Natural killer cell (primary cell): ENCODE data around the gene TMEM191B. TPM values are rescaled to one million over a fixed set of nuclear protein-coding genes. Genes with fewer than 3 reads are reported as not detected.
"Not testable (repeated sequence)": the region's sequence is repeated elsewhere in the genome, so short reads cannot be mapped to it uniquely, and the experiment has no call there.

Experiments used
- ATAC-seq, 3 donors: fragments of 150-1000 bp in 2 of 3; fragments of 200-7000 bp in 1 of 3; cut with Tn5 transposase; 1 replicate in 1 of 3; 2 replicates in 2 of 3; pipeline ENCODE4 v1.10.0; 2021; ENCODE audit warnings: mild to moderate bottlenecking in 2 of 3, moderate library complexity in 2 of 3
- DNase-seq, 2 donors: peaks; one replicate each; pipeline versions ENCODE4 v3.0.0 to v3.0.0-alpha.2; 2013 to 2021; ENCODE audit warnings: mixed read lengths in 1 of 2
- H3K27ac ChIP-seq: one replicate; pipeline ENCODE4 v1.5.1; 2013; ENCODE audit warnings: mild to moderate bottlenecking, low read length
- H3K27me3 ChIP-seq: one replicate; pipeline ENCODE4 v1.6.1; 2013; ENCODE audit warnings: low read length; ENCODE audit not compliant: control insufficient read depth, insufficient read depth
- H3K36me3 ChIP-seq: one replicate; pipeline ENCODE4 v1.6.1; 2013; ENCODE audit warnings: low read length; ENCODE audit not compliant: control insufficient read depth, insufficient read depth
- H3K4me1 ChIP-seq: one replicate; pipeline ENCODE4 v1.6.1; 2013; ENCODE audit warnings: low read length; ENCODE audit not compliant: control insufficient read depth, insufficient read depth
- H3K4me3 ChIP-seq: one replicate; pipeline ENCODE4 v1.5.1; 2013; ENCODE audit warnings: low read length
- H3K9me3 ChIP-seq: one replicate; pipeline ENCODE4 v1.6.1; 2013; ENCODE audit warnings: low read length; ENCODE audit not compliant: control insufficient read depth, insufficient read depth
- H3K27ac Mint-ChIP-seq, 2 donors: one replicate each; pipeline ENCODE4 v1.8.0; 2022; ENCODE audit warnings: mild to moderate bottlenecking in 2 of 2, mixed read lengths in 2 of 2, moderate library complexity in 1 of 2
- H3K27me3 Mint-ChIP-seq, 2 donors: one replicate each; pipeline ENCODE4 v1.8.0; 2022; ENCODE audit warnings: low read depth in 2 of 2, mixed read lengths in 2 of 2
- H3K36me3 Mint-ChIP-seq: one replicate; pipeline ENCODE4 v1.8.0; 2022; ENCODE audit warnings: mixed read lengths
- H3K4me1 Mint-ChIP-seq, 2 donors: one replicate each; pipeline ENCODE4 v1.8.0; 2022; ENCODE audit warnings: mixed read lengths in 2 of 2
- H3K4me3 Mint-ChIP-seq: one replicate; pipeline ENCODE4 v1.8.0; 2022; ENCODE audit warnings: mild to moderate bottlenecking, moderate library complexity, mixed read lengths
- H3K9me3 Mint-ChIP-seq, 2 donors: one replicate each; pipeline ENCODE4 v1.8.0; 2022; ENCODE audit warnings: mixed read lengths in 2 of 2
- WGBS: methylation state at CpG from one replicate; pipeline ENCODE4 v1.1.7; 2013; ENCODE audit warnings: missing lambda C conversion rate; ENCODE audit not compliant: insufficient coverage; 5-methylcytosine and 5-hydroxymethylcytosine counted together
- intact Hi-C: fragments of 100-400 bp; cut with micrococcal nuclease; formaldehyde crosslinking; loops from one replicate; pipeline ENCODE4 v1.14.2; 2022
- total RNA-seq, 4 donors: library from RNA; stranded (reverse); fragments of 120-200 nt in 1 of 4; gene quantifications; one replicate each; pipeline versions ENCODE4 v1.2.3 to v1.2.4, GENCODE V29; 2013 to 2022

TMEM191B gene
- total RNA-seq, 3 donors from 2014 or later (not counting 1 experiment from before 2014, with no cell fraction given): 1.6 to 8.5 (median 6.5) TPM

GRCh38 chr22:18528597-18529415, 1.2 kb downstream of the TMEM191B start:
- H3K27me3 ChIP-seq, H3K9me3 Mint-ChIP-seq, intact Hi-C loops, H3K4me1 ChIP-seq, H3K9me3 ChIP-seq, H3K36me3 ChIP-seq, H3K4me1 Mint-ChIP-seq, H3K27me3 Mint-ChIP-seq, H3K36me3 Mint-ChIP-seq: not testable (repeated sequence)
- Mint-ChIP-seq H3K27ac (peak overlapping the region in 1 of 2 donors; percentile 59), H3K4me3 (peak overlapping the region; percentile 69)
- WGBS: 0% methylated on average over 3 of the region's 66 CpGs
- Histone ChIP-seq H3K27ac (peak overlapping the region; percentile 52), H3K4me3 (peak overlapping the region; percentile 31)
- DNase-seq (peak; percentile 75 to 83), ATAC-seq (peak; percentile 82 to 98 (median 89))

GRCh38 chr22:18529416-18530145, 2.0 kb downstream of the TMEM191B start:
- H3K27me3 ChIP-seq: not testable (repeated sequence)

GRCh38 chr22:18533633-18534032, 6.0 kb downstream of the TMEM191B start:
- no CpG with 5 or more reads among the region's 11 CpGs for WGBS

More at GRCh38 chr22:18529416-18530145, 2.0 kb downstream of the TMEM191B start:
- peak; percentile 2 to 6 (median 4) for ATAC-seq
- H3K4me3 Mint-ChIP-seq, H3K9me3 Mint-ChIP-seq, intact Hi-C loops, H3K4me1 Mint-ChIP-seq, H3K36me3 ChIP-seq, H3K9me3 ChIP-seq, H3K27ac ChIP-seq, H3K4me3 ChIP-seq, DNase-seq, H3K36me3 Mint-ChIP-seq, H3K27me3 Mint-ChIP-seq, H3K4me1 ChIP-seq, H3K27ac Mint-ChIP-seq: not testable (repeated sequence)
- WGBS: 8% methylated on average over 7 of the region's 57 CpGs

GRCh38 chr22:18534315-18534714, 6.7 kb downstream of the TMEM191B start:
- H3K27me3 ChIP-seq, H3K9me3 Mint-ChIP-seq, H3K36me3 Mint-ChIP-seq, H3K27ac ChIP-seq, H3K36me3 ChIP-seq, intact Hi-C loops, DNase-seq, H3K4me1 ChIP-seq, H3K27me3 Mint-ChIP-seq, H3K4me3 Mint-ChIP-seq, H3K27ac Mint-ChIP-seq, H3K4me3 ChIP-seq, H3K4me1 Mint-ChIP-seq, ATAC-seq, H3K9me3 ChIP-seq: not testable (repeated sequence)
- 94% methylated on average over 5 of the region's 12 CpGs for WGBS

More at GRCh38 chr22:18533633-18534032, 6.0 kb downstream of the TMEM191B start:
- H3K27ac Mint-ChIP-seq, H3K4me1 ChIP-seq, H3K4me3 ChIP-seq, H3K27ac ChIP-seq, H3K36me3 ChIP-seq, H3K9me3 Mint-ChIP-seq, H3K27me3 Mint-ChIP-seq, H3K36me3 Mint-ChIP-seq, H3K9me3 ChIP-seq, H3K4me1 Mint-ChIP-seq, DNase-seq, H3K4me3 Mint-ChIP-seq, ATAC-seq, H3K27me3 ChIP-seq, intact Hi-C loops: not testable (repeated sequence)

- H3K27me3 Mint-ChIP-seq: not testable (repeated sequence)
Measured at GRCh38 chr22:18539994-18540393, 12.4 kb downstream of the TMEM191B start.

GRCh38 chr22:18543400-18543799, 15.8 kb downstream of the TMEM191B start:
- H3K4me3 Mint-ChIP-seq, H3K36me3 ChIP-seq, DNase-seq, H3K27ac Mint-ChIP-seq, intact Hi-C loops, H3K9me3 ChIP-seq, ATAC-seq, H3K4me1 ChIP-seq, H3K27ac ChIP-seq, H3K9me3 Mint-ChIP-seq, H3K4me3 ChIP-seq, H3K36me3 Mint-ChIP-seq, H3K4me1 Mint-ChIP-seq, H3K27me3 Mint-ChIP-seq, H3K27me3 ChIP-seq: not testable (repeated sequence)
- WGBS: 65% methylated on average over 2 of the region's 11 CpGs

More at GRCh38 chr22:18539994-18540393, 12.4 kb downstream of the TMEM191B start:
- H3K27ac Mint-ChIP-seq, intact Hi-C loops, H3K9me3 Mint-ChIP-seq, H3K36me3 ChIP-seq, H3K4me1 ChIP-seq, ATAC-seq, H3K36me3 Mint-ChIP-seq, H3K4me3 Mint-ChIP-seq, H3K27me3 ChIP-seq, H3K27ac ChIP-seq, DNase-seq, H3K9me3 ChIP-seq, H3K4me1 Mint-ChIP-seq, H3K4me3 ChIP-seq: not testable (repeated sequence)
- WGBS: 100% methylated on average over 4 of the region's 6 CpGs

- ATAC-seq, H3K36me3 ChIP-seq, H3K9me3 ChIP-seq, H3K36me3 Mint-ChIP-seq, H3K4me1 Mint-ChIP-seq, H3K27me3 Mint-ChIP-seq, H3K27ac ChIP-seq, H3K27me3 ChIP-seq, H3K27ac Mint-ChIP-seq, H3K9me3 Mint-ChIP-seq, H3K4me1 ChIP-seq, H3K4me3 Mint-ChIP-seq, H3K4me3 ChIP-seq, DNase-seq, intact Hi-C loops: not testable (repeated sequence)
- WGBS: 98% methylated on average over 9 of the region's 13 CpGs
Measured at GRCh38 chr22:18544615-18545014, 17.0 kb downstream of the TMEM191B start.
